WTC11 (cell line): ENCODE results near the gene NXN. TPM values are rescaled to one million over a fixed set of nuclear protein-coding genes. Genes with fewer than 3 reads are reported as not detected.
"Not testable (repeated sequence)": the region's sequence is repeated elsewhere in the genome, so short reads cannot be mapped to it uniquely, and the experiment has no call there.

Experiments
- ATAC-seq: fragments of 200-7000 bp; cut with Tn5 transposase; 2 replicates; pipeline ENCODE4 v1.10.0; 2021; ENCODE audit warnings: mild to moderate bottlenecking, moderate library complexity
- CTCF ChIA-PET: fragments of 300-600 bp; sonication (Branson Sonifier 250); formaldehyde crosslinking; loops from one replicate; lab custom pipeline; 2021; ENCODE audit warnings: antibody characterized with exemption; lab: Charles Lee
- POLR2A ChIA-PET: fragments of 350-600 bp; sonication (Branson Sonifier 250); formaldehyde crosslinking; loops from one replicate; lab custom pipeline; 2021; ENCODE audit warnings: antibody characterized with exemption; lab: Charles Lee
- DNase-seq: peaks from one replicate; pipeline ENCODE4 v3.0.0; 2021; ENCODE audit warnings: low spot score
- H3K27ac Mint-ChIP-seq: 2 replicates; pipeline ENCODE4 v1.8.0; 2021; ENCODE audit warnings: mixed read lengths
- H3K27me3 Mint-ChIP-seq: 2 replicates; pipeline ENCODE4 v1.8.0; 2021; ENCODE audit warnings: low read depth, mild to moderate bottlenecking, moderate library complexity, mixed read lengths
- H3K36me3 Mint-ChIP-seq: 2 replicates; pipeline ENCODE4 v1.8.0; 2021; ENCODE audit warnings: mixed read lengths
- H3K4me1 Mint-ChIP-seq: 2 replicates; pipeline ENCODE4 v1.8.0; 2022; ENCODE audit warnings: mixed read lengths
- H3K4me3 Mint-ChIP-seq: 2 replicates; pipeline ENCODE4 v1.8.0; 2021; ENCODE audit warnings: mild to moderate bottlenecking, moderate library complexity, mixed read lengths
- H3K9me3 Mint-ChIP-seq: 2 replicates; pipeline ENCODE4 v1.8.0; 2021; ENCODE audit warnings: mixed read lengths
- CREB1 ChIP-seq: sonication (generic); formaldehyde crosslinking; IDR thresholded peaks from 2 replicates; pipeline ENCODE4 v1.8.0; 2023; ENCODE audit warnings: mild to moderate bottlenecking, missing genetic modification reagents
- CTCF ChIP-seq: fragments of 200-600 bp; IDR thresholded peaks from 2 replicates; pipeline ENCODE4 v1.8.0; 2022; ENCODE audit warnings: antibody characterized with exemption
- ESRRA ChIP-seq: sonication (generic); formaldehyde crosslinking; IDR thresholded peaks from 2 replicates; pipeline ENCODE4 v1.8.1; 2022; ENCODE audit warnings: mild to moderate bottlenecking, missing genetic modification reagents, borderline replicate concordance
- FOXK1 ChIP-seq: sonication (generic); formaldehyde crosslinking; IDR thresholded peaks from 2 replicates; pipeline ENCODE4 v1.8.0; 2022; ENCODE audit warnings: mild to moderate bottlenecking, moderate library complexity, missing genetic modification reagents
- IRF1 ChIP-seq: sonication (generic); formaldehyde crosslinking; IDR thresholded peaks from 2 replicates; pipeline ENCODE4 v1.8.0; 2023; ENCODE audit warnings: missing genetic modification reagents
- JAZF1 ChIP-seq: fragments of 250-450 bp; sonication (Bioruptor Pico); IDR thresholded peaks from 2 replicates; pipeline ENCODE4 v1.9.0; 2021; ENCODE audit warnings: moderate library complexity, mild to moderate bottlenecking, inconsistent platforms
- PRRX2 ChIP-seq: fragments of 250-450 bp; sonication (Bioruptor Pico); IDR thresholded peaks from 2 replicates; pipeline ENCODE4 v1.8.0; 2021; ENCODE audit warnings: mild to moderate bottlenecking
- SP1 ChIP-seq: sonication (generic); formaldehyde crosslinking; conservative IDR thresholded peaks from 2 replicates; pipeline ENCODE4 v1.8.1; 2022; ENCODE audit warnings: missing genetic modification reagents
- TEAD1 ChIP-seq: sonication (generic); formaldehyde crosslinking; IDR thresholded peaks from 2 replicates; pipeline ENCODE4 v1.8.0; 2022; ENCODE audit warnings: mild to moderate bottlenecking, missing genetic modification reagents
- ZNF232 ChIP-seq: sonication (generic); formaldehyde crosslinking; IDR thresholded peaks from 2 replicates; pipeline ENCODE4 v1.8.0; 2022; ENCODE audit warnings: mild to moderate bottlenecking, missing genetic modification reagents
- ZNF423 ChIP-seq: fragments of 250-450 bp; sonication (Bioruptor Pico); IDR thresholded peaks from 2 replicates; pipeline ENCODE4 v2.1.2; 2022; ENCODE audit warnings: mild to moderate bottlenecking, moderate library complexity
- ZNF532 ChIP-seq: fragments of 250-450 bp; sonication (Bioruptor Pico); IDR thresholded peaks from 2 replicates; pipeline ENCODE4 v1.9.0; 2021; ENCODE audit warnings: mild to moderate bottlenecking, borderline replicate concordance
- total RNA-seq: library from RNA; stranded (reverse); gene quantifications from 3 replicates; pipeline ENCODE4 v1.2.3, GENCODE V29; 2021
- TF ChIP-seq, protein P1 (sequence below): fragments of 250-450 bp; sonication (Bioruptor Pico); IDR thresholded peaks from 2 replicates; pipeline ENCODE4 v1.9.0; 2021; ENCODE audit warnings: mild to moderate bottlenecking
- TF ChIP-seq, protein P2 (sequence below): sonication (generic); formaldehyde crosslinking; IDR thresholded peaks from 2 replicates; pipeline ENCODE4 v1.8.1; 2022; ENCODE audit warnings: missing genetic modification reagents, borderline replicate concordance
- TF ChIP-seq, protein P3 (sequence below): fragments of 250-450 bp; sonication (Bioruptor Pico); conservative IDR thresholded peaks from 2 replicates; pipeline ENCODE4 v1.9.0; 2021; ENCODE audit warnings: mild to moderate bottlenecking
- TF ChIP-seq, protein P4 (sequence below): sonication (generic); formaldehyde crosslinking; IDR thresholded peaks from 2 replicates; pipeline ENCODE4 v1.8.1; 2023; ENCODE audit warnings: mild to moderate bottlenecking, missing genetic modification reagents, borderline replicate concordance
- TF ChIP-seq, protein P5 (sequence below): sonication (generic); formaldehyde crosslinking; conservative IDR thresholded peaks from 2 replicates; pipeline ENCODE4 v1.8.1; 2022; ENCODE audit warnings: mild to moderate bottlenecking, missing genetic modification reagents

NXN gene
- total RNA-seq, 1 experiment from 2014 or later, result 96.8 TPM

GRCh38 chr17:876272-876671, 103.3 kb downstream of the NXN start (continued):
- TF ChIP-seq CREB1 (CRISPR knock-in tag) (no peak), ZNF232 (CRISPR knock-in tag) (no peak), ZNF532 (CRISPR knock-in tag) (no peak), FOXK1 (CRISPR knock-in tag) (no peak), TEAD1 (no peak), JAZF1 (no peak), PRRX2 (no peak), ESRRA (CRISPR knock-in tag) (no peak)
- TF ChIP-seq, protein P1, sequence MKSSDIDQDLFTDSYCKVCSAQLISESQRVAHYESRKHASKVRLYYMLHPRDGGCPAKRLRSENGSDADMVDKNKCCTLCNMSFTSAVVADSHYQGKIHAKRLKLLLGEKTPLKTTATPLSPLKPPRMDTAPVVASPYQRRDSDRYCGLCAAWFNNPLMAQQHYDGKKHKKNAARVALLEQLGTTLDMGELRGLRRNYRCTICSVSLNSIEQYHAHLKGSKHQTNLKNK (CRISPR knock-in tag), result no peak
- TF ChIP-seq, protein P2, sequence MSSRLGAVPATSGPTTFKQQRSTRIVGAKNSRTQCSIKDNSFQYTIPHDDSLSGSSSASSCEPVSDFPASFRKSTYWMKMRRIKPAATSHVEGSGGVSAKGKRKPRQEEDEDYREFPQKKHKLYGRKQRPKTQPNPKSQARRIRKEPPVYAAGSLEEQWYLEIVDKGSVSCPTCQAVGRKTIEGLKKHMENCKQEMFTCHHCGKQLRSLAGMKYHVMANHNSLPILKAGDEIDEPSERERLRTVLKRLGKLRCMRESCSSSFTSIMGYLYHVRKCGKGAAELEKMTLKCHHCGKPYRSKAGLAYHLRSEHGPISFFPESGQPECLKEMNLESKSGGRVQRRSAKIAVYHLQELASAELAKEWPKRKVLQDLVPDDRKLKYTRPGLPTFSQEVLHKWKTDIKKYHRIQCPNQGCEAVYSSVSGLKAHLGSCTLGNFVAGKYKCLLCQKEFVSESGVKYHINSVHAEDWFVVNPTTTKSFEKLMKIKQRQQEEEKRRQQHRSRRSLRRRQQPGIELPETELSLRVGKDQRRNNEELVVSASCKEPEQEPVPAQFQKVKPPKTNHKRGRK, result no peak
- TF ChIP-seq, protein P3, sequence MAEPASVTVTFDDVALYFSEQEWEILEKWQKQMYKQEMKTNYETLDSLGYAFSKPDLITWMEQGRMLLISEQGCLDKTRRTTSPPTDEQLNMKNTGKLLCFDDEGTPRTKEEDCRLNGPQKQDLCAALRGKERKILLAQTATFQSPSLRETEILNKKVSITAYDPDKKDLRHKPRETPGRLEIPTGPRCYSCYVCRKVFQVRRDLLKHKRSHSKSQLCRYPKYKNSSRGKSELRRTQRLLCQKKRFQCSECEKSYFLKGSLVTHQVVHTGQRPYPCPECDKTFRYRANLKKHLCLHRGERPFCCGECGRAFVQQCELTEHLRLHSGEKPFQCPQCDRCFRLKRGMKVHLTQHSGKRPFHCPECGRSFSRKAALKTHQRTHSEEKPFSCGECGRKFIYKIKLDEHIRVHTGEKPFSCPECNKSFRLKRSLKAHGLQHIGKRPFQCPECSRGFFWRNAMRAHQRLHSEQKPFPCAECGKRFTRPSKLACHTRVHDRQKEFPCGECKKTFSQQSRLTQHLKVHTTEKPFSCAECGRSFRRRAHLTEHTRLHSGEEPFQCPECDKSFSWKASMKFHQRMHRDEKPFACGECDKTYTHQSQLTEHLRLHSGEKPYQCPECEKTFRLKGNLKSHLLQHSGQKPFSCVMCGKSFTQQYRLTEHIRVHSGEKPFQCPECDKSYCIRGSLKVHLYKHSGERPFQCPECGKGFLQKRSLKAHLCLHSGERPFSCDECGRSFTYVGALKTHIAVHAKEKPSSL, result no peak
- TF ChIP-seq, all 79 proteins: peak for 0

DNA sequence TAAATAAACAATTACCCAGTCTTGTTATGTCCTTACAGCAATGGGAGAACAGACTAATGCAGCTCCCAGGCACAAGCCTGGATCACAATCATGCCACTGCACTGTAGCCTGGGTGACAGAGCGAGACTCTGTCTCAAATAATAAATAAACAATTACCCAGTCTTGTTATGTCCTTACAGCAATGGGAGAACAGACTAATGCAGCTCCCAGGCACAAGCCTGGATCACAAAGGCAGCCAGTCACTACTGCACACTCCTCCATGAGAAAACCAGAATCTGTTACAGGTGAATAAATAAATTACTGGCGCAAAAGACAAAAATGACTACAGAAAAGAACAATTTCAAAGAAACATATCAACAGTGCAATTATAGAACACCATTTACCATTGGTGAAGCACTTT, 105.0 kb downstream of the NXN start:
- H3K27ac Mint-ChIP-seq, H3K27me3 Mint-ChIP-seq, H3K4me3 Mint-ChIP-seq, H3K9me3 Mint-ChIP-seq, POLR2A ChIA-PET, CTCF ChIA-PET, H3K36me3 Mint-ChIP-seq, ATAC-seq, DNase-seq: not testable (repeated sequence)
- peaks cover 25% of the 10 kb centered on the region for H3K4me1 Mint-ChIP-seq

- Mint-ChIP-seq H3K4me1 (peaks cover 10% of the 10 kb centered on the region), H3K9me3 (0 out of 2 replicates have a peak, but pooled peaks cover 3% of the 10 kb centered on the region), H3K36me3 (peaks cover 3% of the 10 kb centered on the region), H3K27ac (no peak overlapping the region), H3K27me3 (no peaks in the 10 kb centered on the region), H3K4me3 (no peak overlapping the region)
- CTCF ChIA-PET, result interaction anchor here (0.6 to 2.0 kb wide), 2 partner anchors 11 to 107 kb away, joined by 4 to 5 read pairs; partner anchors contain the start of gene NXN
- DNase-seq, result no peak
- ATAC-seq, result no peak
- POLR2A ChIA-PET, result no interaction called here
- TF ChIP-seq CREB1 (CRISPR knock-in tag), result no peak
- TF ChIP-seq, protein P1 (CRISPR knock-in tag), result no peak
- TF ChIP-seq, protein P4, sequence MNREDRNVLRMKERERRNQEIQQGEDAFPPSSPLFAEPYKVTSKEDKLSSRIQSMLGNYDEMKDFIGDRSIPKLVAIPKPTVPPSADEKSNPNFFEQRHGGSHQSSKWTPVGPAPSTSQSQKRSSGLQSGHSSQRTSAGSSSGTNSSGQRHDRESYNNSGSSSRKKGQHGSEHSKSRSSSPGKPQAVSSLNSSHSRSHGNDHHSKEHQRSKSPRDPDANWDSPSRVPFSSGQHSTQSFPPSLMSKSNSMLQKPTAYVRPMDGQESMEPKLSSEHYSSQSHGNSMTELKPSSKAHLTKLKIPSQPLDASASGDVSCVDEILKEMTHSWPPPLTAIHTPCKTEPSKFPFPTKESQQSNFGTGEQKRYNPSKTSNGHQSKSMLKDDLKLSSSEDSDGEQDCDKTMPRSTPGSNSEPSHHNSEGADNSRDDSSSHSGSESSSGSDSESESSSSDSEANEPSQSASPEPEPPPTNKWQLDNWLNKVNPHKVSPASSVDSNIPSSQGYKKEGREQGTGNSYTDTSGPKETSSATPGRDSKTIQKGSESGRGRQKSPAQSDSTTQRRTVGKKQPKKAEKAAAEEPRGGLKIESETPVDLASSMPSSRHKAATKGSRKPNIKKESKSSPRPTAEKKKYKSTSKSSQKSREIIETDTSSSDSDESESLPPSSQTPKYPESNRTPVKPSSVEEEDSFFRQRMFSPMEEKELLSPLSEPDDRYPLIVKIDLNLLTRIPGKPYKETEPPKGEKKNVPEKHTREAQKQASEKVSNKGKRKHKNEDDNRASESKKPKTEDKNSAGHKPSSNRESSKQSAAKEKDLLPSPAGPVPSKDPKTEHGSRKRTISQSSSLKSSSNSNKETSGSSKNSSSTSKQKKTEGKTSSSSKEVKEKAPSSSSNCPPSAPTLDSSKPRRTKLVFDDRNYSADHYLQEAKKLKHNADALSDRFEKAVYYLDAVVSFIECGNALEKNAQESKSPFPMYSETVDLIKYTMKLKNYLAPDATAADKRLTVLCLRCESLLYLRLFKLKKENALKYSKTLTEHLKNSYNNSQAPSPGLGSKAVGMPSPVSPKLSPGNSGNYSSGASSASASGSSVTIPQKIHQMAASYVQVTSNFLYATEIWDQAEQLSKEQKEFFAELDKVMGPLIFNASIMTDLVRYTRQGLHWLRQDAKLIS (CRISPR knock-in tag), result no peak
- no peak for TF ChIP-seq IRF1
- no peak for TF ChIP-seq ZNF423 (CRISPR knock-in tag)
- TF ChIP-seq CTCF, result no peak
- TF ChIP-seq, protein P5, sequence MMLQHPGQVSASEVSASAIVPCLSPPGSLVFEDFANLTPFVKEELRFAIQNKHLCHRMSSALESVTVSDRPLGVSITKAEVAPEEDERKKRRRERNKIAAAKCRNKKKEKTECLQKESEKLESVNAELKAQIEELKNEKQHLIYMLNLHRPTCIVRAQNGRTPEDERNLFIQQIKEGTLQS (CRISPR knock-in tag), result no peak
- TF ChIP-seq SP1 (CRISPR knock-in tag), result no peak
These were observed 106.7 kb downstream of the NXN start for GRCh38 chr17:872855-873254.
